HT1080 (cell line): ENCODE measurements around the gene MYO1F. TPM values are rescaled to one million over a fixed set of nuclear protein-coding genes. Genes with fewer than 3 reads are reported as not detected.
"Not testable (repeated sequence)": the region's sequence is repeated elsewhere in the genome, so short reads cannot be mapped to it uniquely, and the experiment has no call there.

Source experiments
- DNase-seq: peaks from one replicate; pipeline ENCODE4 v3.0.0-alpha.2; 2015; ENCODE audit warnings: low read depth
- total RNA-seq: library from RNA; depleted of rRNA; stranded (reverse); fragments of >200 nt; shearing (Covaris generic); gene quantifications from 2 replicates; pipeline ENCODE4 v1.2.3, GENCODE V29; 2014

The MYO1F gene
- total RNA-seq, 1 experiment from 2014 or later = not detected

DNA sequence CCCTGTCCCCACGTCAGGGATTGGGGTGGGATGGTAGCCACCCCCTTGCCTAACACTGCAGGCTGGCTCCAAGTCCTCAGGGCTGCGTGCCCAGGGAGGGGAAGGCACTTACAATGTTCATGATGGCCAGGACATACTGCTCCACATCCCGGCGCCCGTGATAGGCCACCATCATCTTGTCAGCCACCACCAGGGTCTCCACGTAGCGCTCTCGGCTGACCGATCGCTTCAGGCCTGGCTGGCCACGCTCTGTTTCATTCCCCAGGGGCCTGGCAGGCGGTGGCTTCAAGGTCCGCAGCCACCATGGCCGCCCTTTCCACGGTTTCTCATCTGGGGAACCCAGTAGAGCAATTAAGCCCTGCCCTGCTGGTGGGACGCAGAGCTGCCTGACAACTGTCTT lies 23.6 kb upstream of the MYO1F start:
- DNase-seq = no peak

DNA sequence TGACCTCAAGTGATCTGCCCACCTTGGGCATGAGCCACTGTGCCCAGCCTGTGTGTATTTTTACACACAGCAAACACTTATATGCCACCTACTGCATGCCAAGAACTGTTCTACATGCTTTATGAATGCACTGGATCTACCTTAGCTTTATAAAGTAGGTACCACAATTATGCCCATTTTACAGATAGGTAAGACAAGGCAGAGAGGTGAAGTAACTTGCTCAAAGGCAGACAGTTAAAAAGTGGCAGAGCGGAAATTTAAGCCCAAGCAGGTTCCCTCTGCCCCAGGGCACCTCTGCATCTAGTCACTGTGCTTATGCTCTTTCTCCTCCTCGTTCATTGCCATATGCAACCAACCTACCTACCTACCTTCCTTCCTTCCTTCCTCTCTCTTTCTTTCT lies 22.8 kb upstream of the MYO1F start:
- DNase-seq = no peak

DNA sequence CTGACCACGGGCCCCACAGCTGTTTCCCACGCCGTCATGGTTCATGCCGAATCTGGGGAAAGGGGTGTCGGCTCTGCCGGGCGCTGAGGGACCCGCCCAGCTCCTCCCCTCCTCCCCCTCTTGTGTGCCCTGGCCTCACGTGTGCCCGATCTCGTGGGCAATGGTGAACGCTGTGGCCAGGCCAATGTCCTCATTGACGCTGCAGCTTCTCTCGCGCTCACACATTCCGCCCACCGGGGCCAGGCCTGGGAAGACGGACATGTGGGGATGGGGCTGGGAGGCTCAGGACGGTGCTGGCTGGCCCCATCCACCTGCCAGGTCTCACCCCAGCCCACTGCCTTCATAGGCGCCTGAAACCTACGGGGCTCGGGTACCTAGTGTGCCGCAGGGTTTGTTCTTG lies 18.9 kb upstream of the MYO1F start:
- DNase-seq = no peak

DNA sequence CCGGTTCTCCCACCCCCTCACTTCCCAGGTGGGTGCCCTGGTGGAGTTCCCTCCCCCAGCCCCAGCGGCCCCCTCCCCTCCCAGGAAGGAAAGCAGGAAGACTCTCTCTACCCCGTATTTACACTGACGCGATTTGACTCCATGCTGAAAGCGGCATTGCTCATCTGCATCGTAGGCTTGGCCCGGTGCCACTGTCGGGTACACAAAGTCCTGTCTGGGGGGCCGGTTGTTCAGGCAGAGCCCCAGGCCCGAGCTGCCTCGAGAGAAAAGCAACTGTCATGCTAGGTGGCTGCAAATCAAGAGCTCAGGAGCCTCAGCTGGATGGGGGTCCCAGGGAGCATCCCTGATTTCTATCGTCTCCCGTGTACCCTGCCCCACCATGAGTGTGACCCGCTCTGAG lies 18.4 kb upstream of the MYO1F start:
- DNase-seq = no peak

DNA sequence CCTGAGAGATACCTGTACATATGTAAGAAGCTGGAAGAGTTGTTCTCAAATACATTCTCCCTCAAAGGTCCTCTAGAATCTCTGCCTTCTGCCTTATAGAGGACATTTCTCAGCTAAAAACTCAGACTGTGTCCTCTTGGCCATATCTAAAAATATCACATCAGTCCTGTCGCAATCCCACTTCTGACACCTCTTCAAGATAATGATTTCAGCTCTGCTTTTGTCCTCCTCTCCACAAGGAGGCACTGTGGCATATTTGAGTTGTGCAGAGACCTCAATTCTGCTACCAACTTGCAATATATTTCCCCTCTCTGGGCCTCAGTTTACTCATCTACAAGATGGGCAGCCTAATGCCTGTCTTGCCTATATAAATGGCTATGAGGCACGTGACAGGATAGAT lies 16.7 kb upstream of the MYO1F start:
- no peak for DNase-seq

DNA sequence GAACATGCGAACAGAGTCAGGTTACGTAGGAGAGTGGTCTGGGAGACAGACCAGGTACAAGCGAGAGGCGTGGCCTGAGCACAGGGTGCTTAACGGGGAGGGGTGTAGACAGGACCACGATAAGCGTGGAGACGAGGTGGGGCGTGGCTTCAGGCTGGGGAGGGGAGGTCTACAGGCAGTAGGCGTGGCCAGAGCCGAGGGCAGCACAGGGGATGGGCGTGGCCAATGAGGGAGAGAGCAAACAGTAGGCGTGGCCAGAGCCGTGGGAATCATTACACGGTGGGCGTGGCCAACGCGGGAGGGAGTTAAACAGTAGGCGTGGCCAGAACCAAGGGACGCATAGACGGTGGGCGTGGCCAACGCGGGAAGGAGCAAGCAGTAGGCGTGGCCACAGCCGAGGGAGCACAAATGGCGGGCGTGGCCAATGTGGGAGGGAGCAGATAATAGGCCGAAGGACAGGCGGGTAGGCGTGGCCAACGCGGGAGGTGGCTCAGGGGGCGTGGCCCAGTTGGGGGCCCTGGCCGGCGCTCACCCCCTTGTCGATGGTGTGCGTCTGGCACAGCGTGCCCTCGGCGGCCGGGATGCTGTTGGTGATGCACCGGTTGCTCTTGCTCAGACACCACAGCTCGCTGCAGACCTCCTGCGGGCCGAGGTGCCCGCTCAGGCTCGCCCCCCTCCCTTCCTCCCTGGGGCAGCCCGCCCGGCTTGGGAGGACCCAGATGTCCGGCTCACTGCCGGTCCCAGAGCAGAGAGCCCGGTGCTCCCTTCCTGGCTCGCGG lies 15.2 kb upstream of the MYO1F start:
- peak; percentile 8 for DNase-seq

DNA sequence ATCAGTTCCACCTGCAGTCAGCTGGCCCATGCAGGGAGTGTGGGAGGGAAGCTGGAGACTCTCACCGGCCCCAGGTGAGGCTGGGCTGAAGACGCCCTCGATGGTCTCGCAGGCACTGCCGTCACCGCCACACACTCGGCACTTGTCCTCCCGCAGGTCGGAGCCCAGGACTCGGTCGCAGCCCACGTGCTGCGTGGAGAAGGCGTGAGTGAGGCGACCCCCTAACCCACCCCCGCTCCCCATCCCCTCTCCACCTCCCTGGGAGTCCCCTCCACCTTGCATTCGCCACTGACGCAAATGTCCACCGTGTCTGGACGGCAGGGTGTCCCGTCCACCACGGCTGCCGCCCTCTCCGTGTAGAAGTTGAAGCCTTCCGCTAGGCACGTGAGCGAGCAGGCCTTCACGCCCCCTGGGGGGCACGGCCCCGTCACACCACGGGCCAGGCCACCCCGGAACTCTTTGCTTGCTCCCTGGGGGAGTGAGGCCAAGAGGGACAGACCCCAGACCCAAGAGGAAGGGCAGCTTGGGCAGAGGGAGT lies 12.0 kb upstream of the MYO1F start:
- DNase-seq = no peak

DNA sequence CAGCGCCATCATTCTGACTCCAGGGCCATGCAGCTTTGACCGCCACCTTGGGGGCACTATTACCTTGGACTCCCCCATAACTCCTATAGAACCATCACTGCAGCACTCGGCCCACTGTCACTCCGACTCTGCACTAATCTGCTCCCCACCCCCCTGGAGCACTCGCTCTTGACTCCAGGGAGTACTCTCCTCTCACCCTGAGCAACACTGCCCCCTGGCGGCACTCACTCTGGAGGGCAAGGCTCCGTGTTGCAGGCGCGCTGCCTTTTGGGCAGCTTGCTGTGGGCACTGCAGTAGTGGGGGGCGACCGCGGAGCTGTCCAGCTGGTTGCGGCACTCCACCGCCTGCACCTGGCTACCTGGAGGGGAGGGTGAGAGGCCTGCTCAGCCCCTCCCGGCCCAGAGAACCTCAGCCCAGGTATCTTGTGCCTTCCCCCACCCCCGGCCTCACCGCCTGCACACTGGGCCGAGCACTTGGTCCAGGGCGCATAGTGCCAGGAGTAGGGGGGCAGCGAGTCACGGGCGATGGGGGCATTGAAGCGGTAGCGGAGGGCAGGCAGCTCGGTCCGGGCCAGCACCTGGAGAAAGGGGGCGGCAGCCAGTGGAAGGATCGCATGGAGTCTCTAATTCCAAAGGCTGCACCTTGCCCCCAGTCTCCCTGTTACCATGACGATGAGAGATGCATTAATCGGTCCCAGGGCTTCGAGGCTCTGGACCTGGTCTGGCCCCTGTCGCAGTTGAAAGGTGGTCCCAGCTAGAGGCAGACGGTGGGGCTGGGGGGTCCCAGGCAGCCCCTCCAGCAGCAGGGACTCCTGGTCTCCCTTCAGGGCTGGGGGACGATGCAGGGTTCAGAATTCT lies 8.9 kb upstream of the MYO1F start:
- no peak for DNase-seq

DNA sequence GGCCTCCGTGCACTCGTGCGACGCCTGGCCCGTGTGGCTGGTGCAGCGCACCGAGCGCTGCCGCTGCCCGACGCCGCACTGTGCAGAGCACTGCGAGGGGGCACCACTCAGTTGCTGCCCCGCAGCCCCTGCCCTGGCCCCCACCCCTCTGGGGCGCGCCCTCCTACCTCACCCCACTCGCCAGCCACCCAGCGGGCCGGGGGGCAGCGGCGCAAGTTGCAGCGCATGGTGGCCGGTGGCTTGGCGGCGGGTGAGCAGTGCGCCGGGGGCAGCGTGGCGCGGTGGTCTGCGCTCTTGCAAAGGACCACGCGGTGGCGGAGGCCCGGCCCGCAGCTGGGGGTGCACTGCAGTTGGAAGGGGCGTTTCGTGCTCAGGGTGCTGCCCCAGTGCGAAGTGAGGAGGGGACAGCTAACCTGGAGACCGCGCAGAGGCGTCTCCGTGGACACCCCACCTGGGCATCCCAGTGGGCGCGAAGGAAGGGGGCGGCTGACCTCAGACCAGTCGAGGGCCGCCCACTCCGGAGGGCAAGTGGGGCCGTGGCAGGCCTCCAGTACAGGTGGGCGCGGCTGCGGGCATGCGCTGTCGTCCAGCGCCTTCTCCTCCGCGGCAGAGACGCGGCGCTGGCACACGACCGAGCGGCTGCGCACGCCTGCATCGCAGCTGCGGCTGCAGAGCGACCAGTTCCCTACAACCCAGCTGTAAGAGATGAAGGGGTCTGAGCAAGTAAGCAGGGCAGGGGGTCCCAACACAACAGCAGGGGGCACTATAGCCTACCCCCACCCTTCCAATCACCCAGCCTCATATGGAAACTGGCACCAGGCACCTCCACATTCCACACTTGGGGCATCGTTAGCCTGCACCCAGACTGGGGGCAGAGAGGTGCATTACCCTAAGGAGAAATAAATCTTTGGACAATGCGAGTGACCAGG lies 8.0 kb upstream of the MYO1F start:
- no peak for DNase-seq

DNA sequence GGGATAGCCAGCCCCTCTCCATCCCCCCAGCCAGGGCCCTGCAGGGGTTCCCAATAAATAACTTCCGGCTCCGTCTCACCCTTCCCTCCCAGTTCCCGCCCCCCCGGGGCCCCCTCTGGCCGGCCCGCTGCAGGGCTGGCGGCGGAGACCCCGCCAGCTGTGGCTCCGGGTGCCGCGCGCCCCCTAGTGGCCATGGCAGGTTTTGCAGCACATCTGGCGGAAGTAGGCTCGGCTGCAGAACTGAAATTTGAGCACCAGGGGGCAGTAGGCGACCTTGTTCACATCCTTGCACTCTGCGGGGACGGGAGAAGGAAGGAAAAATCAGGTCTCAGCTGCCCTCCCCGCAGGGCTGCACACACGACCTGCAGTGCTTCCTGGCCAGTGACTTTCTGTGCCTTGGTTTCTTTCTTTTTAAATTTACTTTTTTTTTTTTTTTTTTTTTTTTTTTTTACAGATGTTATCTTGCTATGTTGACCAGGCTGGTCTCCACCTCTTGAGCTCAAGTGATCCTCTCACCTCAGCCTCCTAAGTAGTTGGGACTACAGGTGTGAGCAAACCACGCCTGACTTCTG lies 3.6 kb upstream of the MYO1F start:
- DNase-seq = peak; percentile 71

DNA sequence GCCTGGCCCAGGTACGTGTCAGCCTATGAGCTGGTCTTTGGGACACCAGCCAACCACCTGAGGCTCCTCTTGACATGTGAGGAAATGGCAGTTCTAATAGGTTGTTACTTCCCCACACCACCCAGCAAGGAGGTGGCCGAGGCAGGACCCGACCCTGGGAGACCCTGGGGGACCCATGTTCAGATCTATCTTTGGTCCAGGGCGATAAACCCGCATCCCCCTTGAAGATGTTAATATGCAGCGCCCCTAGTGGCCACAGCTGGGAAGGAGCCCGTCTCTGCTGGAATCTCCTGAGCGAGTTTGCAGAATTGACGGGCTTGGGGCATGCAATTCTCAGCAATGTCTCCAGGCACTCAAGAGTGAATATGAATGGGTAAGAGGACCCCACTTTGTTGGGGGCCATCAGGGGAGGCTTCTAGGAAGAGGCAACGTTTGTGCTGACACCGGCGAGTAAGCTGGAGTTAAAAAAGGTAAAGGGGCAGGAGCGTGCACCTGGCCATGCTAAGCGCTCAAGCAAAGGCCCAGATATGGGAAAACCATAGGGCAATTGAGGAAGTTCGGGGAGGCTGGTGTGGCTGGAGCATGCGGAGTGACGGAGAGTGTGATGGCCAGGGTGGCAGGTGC lies 1.5 kb upstream of the MYO1F start:
- DNase-seq = peak; percentile 22

DNA sequence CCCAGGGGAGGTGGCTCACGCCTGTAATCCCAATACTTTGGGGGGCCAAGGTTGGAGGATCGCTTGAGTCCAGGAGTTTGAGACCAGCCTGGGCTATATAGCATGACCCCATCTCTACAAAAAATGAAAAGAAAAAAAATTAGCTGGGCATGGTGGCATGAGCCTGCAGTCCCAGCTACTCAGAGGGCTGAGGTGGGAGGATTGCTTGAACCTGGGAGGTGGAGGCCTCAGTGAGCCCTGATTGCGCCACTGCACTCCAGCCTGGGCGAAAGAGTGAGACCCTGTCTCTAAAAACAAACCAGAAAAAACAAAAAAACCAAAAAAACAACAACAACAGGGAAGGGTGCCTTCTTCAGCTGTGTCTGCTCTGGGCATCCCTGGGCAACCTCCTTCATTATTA lies 499 bp upstream of the MYO1F start:
- no peak for DNase-seq

DNA sequence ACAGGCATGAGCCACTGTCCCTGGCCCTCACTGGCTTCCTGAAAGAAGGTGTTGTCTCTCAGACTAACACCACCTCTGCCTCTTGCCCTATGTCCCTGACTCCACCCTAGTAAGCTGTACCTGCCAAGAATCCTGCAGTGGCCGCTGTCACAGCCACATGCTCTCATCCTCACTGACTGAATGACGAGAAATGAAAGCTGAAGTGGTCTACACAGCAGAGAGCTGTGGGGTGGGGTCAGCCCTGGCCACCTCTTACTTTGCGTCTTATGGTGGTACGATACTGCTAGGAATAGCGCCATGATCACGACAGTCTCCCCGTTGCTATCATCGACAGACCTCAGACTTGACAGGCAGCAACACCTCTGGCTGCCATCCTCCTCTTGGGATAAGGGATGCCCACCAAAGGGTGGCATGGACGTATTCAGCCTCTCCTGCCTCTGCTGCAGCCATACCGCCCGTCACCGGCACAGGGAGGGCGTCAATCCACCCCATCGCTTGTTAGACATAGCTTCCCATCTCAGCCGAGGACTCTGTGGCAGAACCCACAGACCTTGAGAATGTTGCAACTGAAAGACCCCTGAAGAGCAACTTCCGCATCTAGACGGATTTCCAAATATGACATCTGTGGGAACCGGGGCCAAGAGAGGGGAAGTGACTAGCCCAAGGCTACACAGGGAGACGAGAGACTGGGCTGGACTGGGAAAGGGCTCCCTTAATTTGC lies 809 bp downstream of the MYO1F start:
- no peak for DNase-seq

DNA sequence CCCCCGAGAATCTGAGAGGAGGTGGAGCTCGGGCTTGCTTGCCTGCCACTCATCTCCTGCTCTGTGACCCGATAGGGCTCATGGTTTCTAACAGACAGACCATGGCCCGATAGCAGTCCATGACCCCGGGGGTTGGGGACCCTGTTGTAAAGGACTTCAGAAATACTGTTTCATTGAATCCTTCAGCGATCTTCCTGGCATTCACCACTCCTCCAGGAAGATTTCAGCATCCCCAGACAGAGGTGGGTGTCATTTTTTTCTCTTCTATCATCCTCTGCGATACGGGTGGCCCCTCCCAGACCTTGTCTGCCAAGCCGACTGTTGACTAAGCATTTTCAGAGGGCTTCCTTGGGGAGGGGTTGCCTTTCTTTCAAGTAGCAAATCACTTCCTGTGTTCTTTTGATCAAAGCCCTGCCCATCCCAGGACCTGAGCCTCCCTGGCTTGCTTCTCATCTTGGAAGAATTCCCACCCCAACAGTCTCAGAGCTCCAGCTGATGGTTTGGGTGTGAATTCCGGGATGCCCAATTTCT lies 1.7 kb downstream of the MYO1F start:
- DNase-seq = peak; percentile 14

DNA sequence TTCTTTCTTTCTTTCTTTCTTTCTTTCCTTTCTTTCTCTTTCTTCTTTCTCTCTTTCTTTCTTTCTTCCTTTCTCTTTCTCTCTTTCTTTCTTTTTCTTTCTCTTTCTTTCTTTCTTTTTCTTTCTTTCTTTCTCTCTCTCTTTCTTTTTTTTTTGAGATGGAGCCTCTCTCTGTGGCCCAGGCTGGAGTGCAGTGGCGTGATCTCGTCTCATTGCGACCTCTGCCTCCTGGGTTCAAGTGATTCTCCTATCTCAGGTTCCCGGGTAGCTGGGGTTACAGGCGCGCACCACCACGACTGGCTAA lies 2.7 kb downstream of the MYO1F start:
- not testable (repeated sequence) for DNase-seq

DNA sequence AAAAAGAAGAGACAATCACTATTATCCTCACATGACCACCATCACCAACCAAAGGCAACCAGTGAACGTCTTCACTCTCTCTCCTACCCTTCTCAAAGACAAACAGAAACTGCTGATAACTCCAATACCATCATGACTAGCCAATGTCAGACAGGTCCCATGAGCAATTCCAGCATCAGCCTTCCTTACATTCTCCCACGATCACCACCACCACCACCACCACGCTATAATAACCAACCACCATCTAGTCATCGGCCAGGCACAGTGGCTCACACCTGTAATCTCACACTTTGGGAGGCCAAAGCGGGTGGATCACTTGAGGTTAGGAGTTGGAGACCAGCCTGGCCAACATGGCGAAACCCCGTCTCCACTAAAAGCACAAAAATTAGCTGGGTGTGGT lies 3.9 kb downstream of the MYO1F start:
- no peak for DNase-seq

DNA sequence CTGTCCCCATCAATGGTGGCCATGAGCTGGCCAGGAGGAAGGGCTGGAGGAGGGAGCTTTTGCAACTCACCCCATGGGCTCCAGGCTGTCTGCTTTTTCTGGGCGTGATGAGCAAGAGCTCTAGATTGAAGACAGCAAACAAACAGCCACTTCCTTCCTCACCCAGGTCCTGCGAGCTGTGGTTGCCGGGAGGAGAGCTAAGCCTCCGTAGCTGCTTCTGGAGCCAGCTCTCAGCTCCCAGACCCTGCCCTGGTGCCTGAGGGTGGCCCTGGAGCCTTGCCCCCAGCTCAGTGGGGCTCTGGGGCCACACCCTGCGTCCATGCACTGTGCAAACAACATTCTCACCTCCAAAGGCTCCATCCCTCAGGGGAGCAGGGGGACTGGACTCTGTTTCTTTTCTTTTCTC lies 6.2 kb downstream of the MYO1F start:
- peak; percentile 40 for DNase-seq

DNA sequence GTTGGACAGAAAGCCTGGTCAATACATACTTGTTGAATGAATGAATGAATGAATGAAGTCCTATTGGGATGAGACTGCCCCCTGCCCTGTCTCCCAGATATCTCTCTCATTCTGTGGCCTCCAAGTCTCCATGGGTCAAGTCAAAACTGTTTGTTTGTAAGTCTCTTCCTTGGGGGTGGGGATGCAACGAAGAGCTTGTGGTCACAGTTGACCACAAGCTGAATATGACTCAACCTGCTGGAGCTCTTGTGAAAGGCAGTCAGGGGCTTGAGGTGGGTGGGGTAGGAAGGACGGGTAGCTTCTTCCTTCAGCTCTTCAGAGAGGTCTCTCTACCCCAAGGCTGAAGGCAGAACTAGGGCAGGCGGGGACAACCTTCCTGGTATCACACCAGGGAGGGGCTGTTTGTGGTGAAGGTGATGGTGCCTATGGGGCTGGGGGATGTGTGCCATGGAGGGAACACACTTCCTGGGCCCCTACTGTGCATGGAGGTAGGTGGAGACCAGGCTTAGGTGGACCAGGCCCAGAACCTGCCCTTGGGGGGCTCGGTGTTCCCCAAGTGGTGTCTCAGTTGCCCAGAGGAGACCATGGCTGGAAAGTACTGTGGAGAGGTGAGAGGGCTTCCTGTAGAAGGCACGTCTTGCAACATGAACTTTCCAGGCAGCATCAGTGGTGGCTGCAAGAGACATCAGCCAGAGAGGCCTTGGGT lies 8.0 kb downstream of the MYO1F start:
- DNase-seq = peak; percentile 86

DNA sequence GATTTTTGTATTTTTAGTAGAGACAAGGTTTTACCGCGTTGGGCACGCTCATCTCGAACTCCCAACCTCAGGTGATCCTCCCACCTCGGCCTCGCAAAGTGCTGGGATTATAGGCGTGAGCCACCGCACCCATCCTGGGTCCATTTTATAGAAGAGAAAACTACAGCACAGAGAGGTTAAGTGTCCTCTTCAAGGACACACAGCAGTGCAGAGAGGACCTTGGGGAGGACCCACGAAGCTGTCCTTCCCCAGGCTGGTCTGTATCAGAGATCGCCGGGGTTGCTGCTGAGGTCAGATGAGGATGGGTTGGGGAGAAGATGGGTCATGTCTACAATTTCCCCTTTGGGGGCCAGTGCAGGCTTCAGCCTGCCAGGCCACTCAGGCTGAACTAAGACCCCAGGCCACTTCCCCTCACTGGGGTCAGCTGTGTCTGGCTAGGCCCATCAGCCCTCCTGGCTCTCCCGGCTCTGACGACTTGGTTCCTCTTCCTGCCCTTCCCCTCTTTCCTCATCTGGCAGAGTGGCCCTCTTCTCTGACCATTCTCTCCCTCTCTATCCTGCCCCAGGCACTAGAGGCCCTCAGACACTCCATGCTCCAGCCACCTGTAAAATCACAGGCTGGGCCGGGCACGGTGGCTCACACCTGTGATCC lies 9.6 kb downstream of the MYO1F start:
- no peak for DNase-seq
